Measurements from ENCODE around the gene JAML.

DNA sequence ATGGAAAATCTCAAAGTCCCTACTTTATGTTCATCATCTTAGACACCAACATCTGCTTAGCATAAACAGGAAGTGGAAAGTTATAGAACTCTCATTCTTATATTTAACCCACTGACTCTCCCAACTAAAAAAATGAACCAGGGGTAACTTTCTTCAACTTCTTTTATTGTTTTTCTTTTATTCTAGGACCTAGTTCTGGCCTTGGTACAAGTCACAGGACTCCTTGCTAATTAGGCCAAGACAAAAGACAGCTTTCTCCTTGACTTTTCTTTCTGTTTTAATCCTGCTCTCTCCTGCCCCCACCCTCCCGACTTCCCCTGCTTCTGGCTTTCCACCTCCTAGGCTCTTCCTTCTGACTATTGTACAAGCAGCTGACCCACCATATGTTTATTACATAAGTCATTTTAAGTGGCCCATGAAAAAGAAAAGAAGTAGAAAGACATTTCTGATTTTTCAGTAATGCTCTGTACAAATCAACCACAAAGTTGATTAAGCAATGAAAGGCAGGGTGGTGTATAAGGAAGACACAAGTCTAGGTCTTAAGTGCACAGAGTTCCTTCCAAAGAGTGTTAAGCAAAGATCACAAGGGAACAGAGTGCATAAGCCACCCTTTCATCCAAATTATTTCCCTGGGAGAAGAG lies 18.3 kb downstream of the JAML start:
- no peak for TF ChIP-seq CTCF (conservative IDR thresholded peaks at IDR 0.05 in 1 of 2, IDR thresholded peaks at IDR 0.05 in 1 of 2; ENCODE audit: low read depth in 1 of 2, low read length in 2 of 2)
- no peak for TF ChIP-seq EZH2 (IDR thresholded peaks at IDR 0.05; ENCODE audit: low read length, missing control alignments)

All from fibroblast of lung (primary cell).